Suprapubic skin (tissue), 4 donors: ENCODE results near the gene TANC1.

ENCODE experiments used
- CTCF ChIP-seq, 2 donors: fragments of 200-600 bp in 1 of 2; fragments of 450-650 bp in 1 of 2; sonication (generic) in 1 of 2; IDR thresholded peaks; one replicate each; pipeline ENCODE4 v1.5.1; 2016 to 2019; ENCODE audit warnings: antibody characterized with exemption in 2 of 2, mild to moderate bottlenecking in 1 of 2, moderate library complexity in 1 of 2
- EP300 ChIP-seq: sonication (generic); formaldehyde crosslinking; IDR thresholded peaks from one replicate; pipeline ENCODE4 v1.6.1; 2017; ENCODE audit warnings: antibody characterized with exemption
- POLR2A ChIP-seq, 2 donors: fragments of 450-650 bp; IDR thresholded peaks; one replicate each; pipeline ENCODE4 v1.6.1; 2017; ENCODE audit warnings: antibody characterized with exemption in 2 of 2, mild to moderate bottlenecking in 2 of 2, moderate library complexity in 2 of 2
- POLR2AphosphoS5 ChIP-seq, 3 donors: sonication (generic); formaldehyde crosslinking; IDR thresholded peaks; one replicate each; pipeline ENCODE4 v1.6.1; 2017; ENCODE audit warnings: antibody characterized with exemption in 3 of 3

DNA sequence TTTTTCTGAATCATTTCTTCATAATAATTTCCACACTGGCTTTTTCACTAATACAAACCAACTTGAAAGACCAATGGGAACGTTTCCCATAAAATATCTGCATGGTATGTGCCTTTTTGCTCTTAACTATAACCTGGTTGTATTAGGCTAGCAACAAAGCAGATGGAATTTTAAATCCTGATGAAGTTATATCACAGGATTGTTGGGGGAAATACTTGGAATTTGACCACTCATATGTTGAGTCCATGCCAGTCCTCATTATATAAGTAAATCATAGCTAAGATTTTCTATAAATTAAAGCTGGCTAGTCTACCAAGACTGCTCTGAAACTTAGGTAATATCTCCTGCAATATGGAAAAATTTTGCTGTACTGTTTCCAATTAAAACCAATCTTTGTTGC is 99.5 kb downstream of the TANC1 start:
- no peak for TF ChIP-seq CTCF (IDR thresholded peaks at IDR 0.05)
- TF ChIP-seq EP300: no peak
- no peak for TF ChIP-seq POLR2AphosphoS5 (IDR thresholded peaks at IDR 0.05)
- no peak for TF ChIP-seq POLR2A (IDR thresholded peaks at IDR 0.05)
